GM12878 (cell line): Measurements from ENCODE around the gene PILRB. TPM values are rescaled to one million over a fixed set of nuclear protein-coding genes. Genes with fewer than 3 reads are reported as not detected.
"Not testable (repeated sequence)": the region's sequence is repeated elsewhere in the genome, so short reads cannot be mapped to it uniquely, and the experiment has no call there.

Experiments used
- ATAC-seq: fragments of 200-7000 bp; cut with Tn5 transposase; 3 replicates; pipeline ENCODE4 v1.9.1; 2020; ENCODE audit warnings: mild to moderate bottlenecking, moderate library complexity
- BruUV-seq: library from RNA; stranded (reverse); fragments of 400-500 nt; replicated peaks from 2 replicates; lab custom pipeline; 2021; lab: Mats Ljungman, UMichigan
- CTCF ChIA-PET: fragments of 300-600 bp; sonication (Branson Sonifier 250); formaldehyde crosslinking; extraction: SDS; loops from one replicate; lab custom pipeline; 2021; ENCODE audit warnings: inconsistent platforms; lab: Yijun Ruan, JAX
- POLR2A ChIA-PET: fragments of 350-600 bp; formaldehyde crosslinking; extraction: SDS; loops from one replicate; lab custom pipeline; 2021; ENCODE audit warnings: inconsistent platforms; lab: Charles Lee
- RAD21 ChIA-PET: fragments of 300-600 bp; sonication (Branson Sonifier 250); formaldehyde crosslinking; loops from one replicate; lab custom pipeline; 2023; ENCODE audit warnings: antibody characterized with exemption; ENCODE audit not compliant: unreplicated experiment; lab: Charles Lee
- SMC1A ChIA-PET: fragments of 300-600 bp; sonication (Branson Sonifier 250); formaldehyde crosslinking; loops from one replicate; lab custom pipeline; 2023; ENCODE audit not compliant: unreplicated experiment, uncharacterized antibody; lab: Charles Lee
- DNase-seq: peaks from one replicate; pipeline ENCODE4 v3.0.0-alpha.2; 2011; ENCODE audit warnings: low read depth, low spot score
- FAIRE-seq: peaks from 3 replicates; lab custom pipeline; 2011; peaks lifted over from hg19 to GRCh38; lab: Jason Lieb, UNC
- H2AFZ ChIP-seq: 2 replicates; pipeline ENCODE4 v1.6.0; 2011; ENCODE audit warnings: low read depth, low read length, control low read depth; ENCODE audit not compliant: control insufficient read depth
- H3K27ac ChIP-seq: 2 replicates; pipeline ENCODE4 v1.5.1; 2011; ENCODE audit warnings: control low read depth; ENCODE audit not compliant: control insufficient read depth, insufficient read depth
- H3K27me3 ChIP-seq, 2 experiments: replicated peaks in 1 of 2; 2 replicates each; pipeline versions ENCODE4 v1.6.0 to v1.6.1; 2011; ENCODE audit warnings: low read length in 1 of 2; ENCODE audit not compliant: control insufficient read depth in 2 of 2, insufficient read depth in 2 of 2
- H3K36me3 ChIP-seq, 2 experiments: 2 replicates each; pipeline ENCODE4 v1.5.1; 2011; ENCODE audit warnings: low read length in 1 of 2; ENCODE audit not compliant: control insufficient read depth in 2 of 2, insufficient read depth in 2 of 2
- H3K4me1 ChIP-seq: 2 replicates; pipeline ENCODE4 v1.6.1; 2011; ENCODE audit warnings: mild to moderate bottlenecking, low read length, moderate library complexity, mixed read lengths; ENCODE audit not compliant: control insufficient read depth, insufficient read depth
- H3K4me2 ChIP-seq: 2 replicates; pipeline ENCODE4 v1.6.0; 2011; ENCODE audit warnings: control low read depth; ENCODE audit not compliant: control insufficient read depth, insufficient read depth
- H3K4me3 ChIP-seq: fragments of 200-600 bp; sonication (generic); 2 replicates; pipeline ENCODE4 v1.5.1; 2016
- H3K79me2 ChIP-seq: 2 replicates; pipeline ENCODE4 v1.6.0; 2011; ENCODE audit warnings: low read length; ENCODE audit not compliant: control insufficient read depth, insufficient read depth
- H3K9ac ChIP-seq: 2 replicates; pipeline ENCODE4 v1.8.0; 2011; ENCODE audit warnings: low read length, control low read depth, mixed read lengths; ENCODE audit not compliant: control insufficient read depth, insufficient read depth
- H3K9me3 ChIP-seq: replicated peaks from 3 replicates; pipeline ENCODE4 v1.5.1; 2011; ENCODE audit warnings: mild to moderate bottlenecking, low read length; ENCODE audit not compliant: control insufficient read depth, insufficient read depth
- H4K20me1 ChIP-seq: 2 replicates; pipeline ENCODE4 v1.6.0; 2011; ENCODE audit not compliant: control insufficient read depth, insufficient read depth
- EED ChIP-seq: sonication (generic); IDR thresholded peaks from 2 replicates; pipeline ENCODE4 v1.6.1; 2016; ENCODE audit warnings: antibody characterized with exemption, low read depth
- NBN ChIP-seq: fragments of 450-650 bp; IDR thresholded peaks from 2 replicates; pipeline ENCODE4 v1.6.1; 2016
- PML ChIP-seq: IDR thresholded peaks from 2 replicates; pipeline ENCODE4 v1.6.1; 2012; ENCODE audit warnings: low read length, inconsistent platforms
- POLR2AphosphoS2 ChIP-seq: IDR thresholded peaks from 2 replicates; pipeline ENCODE4 v1.6.1; 2011; ENCODE audit warnings: low read depth, mild to moderate bottlenecking, low read length, improper control_type of control experiment, moderate library complexity
- POU2F2 ChIP-seq: IDR thresholded peaks from 3 replicates; pipeline ENCODE4 v1.6.1; 2011; ENCODE audit warnings: low read depth, mild to moderate bottlenecking, low read length, borderline replicate concordance
- ZNF384 ChIP-seq: IDR thresholded peaks from 2 replicates; pipeline ENCODE4 v1.6.1; 2012; ENCODE audit warnings: low read depth, mild to moderate bottlenecking, low read length, improper control_type of control experiment, borderline replicate concordance
- WGBS: methylation state at CpG from one replicate; pipeline ENCODE4 v1.1.6; 2016; ENCODE audit warnings: low lambda C conversion rate; ENCODE audit not compliant: insufficient replicate concordance, insufficient coverage; ENCODE audit errors: missing lambda C conversion rate; 5-methylcytosine and 5-hydroxymethylcytosine counted together
- in situ Hi-C: fragments of 300-500 bp; cut with MboI; formaldehyde crosslinking; loops from 9 replicates; pipeline ENCODE4 v1.14.3; 2018; ENCODE audit warnings: mixed read lengths
- intact Hi-C: fragments of 100-400 bp; cut with micrococcal nuclease; formaldehyde crosslinking; loops from one replicate; pipeline ENCODE4 v1.14.2; 2022; ENCODE audit not compliant: unreplicated experiment
- polyA plus RNA-seq, 11 experiments: library from polyadenylated mRNA; depleted of rRNA in 4 of 11; unstranded in 6 of 11; stranded (reverse) in 5 of 11; fragments of >200 nt; fragmentation: Nextera tagmentation in 4 of 11; fragmentation: Illumina TruSeq in 1 of 11; extraction: Ambion mirVana in 4 of 11; extraction: Trizol in 1 of 11; gene quantifications; 1 replicate in 1 of 11; 2 replicates in 10 of 11; pipeline versions ENCODE4 v1.2.1 to v1.2.3, GENCODE V29; 2011 to 2016; ENCODE audit warnings: inconsistent platforms in 2 of 11, missing spikeins in 2 of 11, low read depth in 1 of 11
- total RNA-seq, 4 experiments: library from RNA; depleted of rRNA in 3 of 4; stranded (reverse); fragments of >200 nt in 3 of 4; fragmentation: Illumina TruSeq in 1 of 4; extraction: Trizol in 1 of 4; gene quantifications; 2 replicates each; pipeline versions ENCODE4 v1.2.1 to v1.2.3, GENCODE V29; 2013 to 2021
- TF ChIP-seq, protein P1 (sequence below): fragments of 450-650 bp; IDR thresholded peaks from 2 replicates; pipeline ENCODE4 v1.6.1; 2016; ENCODE audit warnings: mild to moderate bottlenecking
- TF ChIP-seq, protein P2 (sequence below): fragments of 450-650 bp; IDR thresholded peaks from 2 replicates; pipeline ENCODE4 v1.6.1; 2014; ENCODE audit warnings: mild to moderate bottlenecking

The PILRB gene
- total and polyA plus RNA-seq, 10 of the 15 experiments (the other 5 are each of a cell fraction or from before 2014, with no cell fraction given): 2.6 to 50.3 (median 22.0) TPM

DNA sequence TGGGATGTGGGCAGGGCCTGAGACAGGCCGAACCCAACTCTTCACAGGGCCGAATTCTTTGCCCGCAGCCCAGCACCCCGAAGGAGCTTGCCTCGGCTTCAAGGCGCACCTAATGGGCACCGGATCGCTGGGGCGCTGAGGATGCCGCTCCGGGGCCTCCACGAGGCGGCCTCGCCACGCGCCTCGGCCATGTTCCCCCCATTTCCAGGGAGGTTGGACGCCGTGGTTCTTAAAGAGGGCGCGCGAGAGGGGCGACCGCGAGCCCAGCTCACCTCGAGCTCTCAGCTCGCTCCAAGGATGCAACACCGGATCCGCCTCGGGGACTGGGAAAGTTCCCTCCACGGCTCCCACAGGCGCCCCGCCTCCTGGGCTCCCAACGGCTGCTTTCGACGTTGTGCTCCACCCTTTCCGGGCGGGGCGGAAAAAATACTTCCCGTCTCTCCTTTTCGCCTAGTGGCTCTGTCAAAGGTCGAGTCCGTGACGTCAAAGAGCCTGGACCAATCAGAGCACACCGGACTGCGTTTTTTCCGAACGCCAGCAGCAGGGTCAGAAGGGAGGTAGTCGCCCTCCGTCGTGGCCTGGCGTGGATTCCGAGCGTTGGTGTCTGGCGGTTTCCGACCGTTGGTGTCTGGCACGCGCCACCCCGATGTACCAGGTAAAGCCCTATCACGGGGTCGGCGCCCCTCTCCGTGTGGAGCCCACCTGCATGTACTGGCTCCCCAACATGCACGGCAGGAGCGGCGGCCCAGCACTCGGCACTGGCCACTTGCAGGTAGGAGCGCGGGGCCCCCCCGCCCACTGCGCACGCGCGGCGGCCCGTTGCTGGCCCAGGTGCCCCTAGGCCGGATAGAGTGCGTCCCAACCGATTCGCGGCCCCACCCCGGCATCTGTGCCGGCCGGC lies 22.1 kb upstream of the PILRB start (continued):
- TF ChIP-seq, protein P1, sequence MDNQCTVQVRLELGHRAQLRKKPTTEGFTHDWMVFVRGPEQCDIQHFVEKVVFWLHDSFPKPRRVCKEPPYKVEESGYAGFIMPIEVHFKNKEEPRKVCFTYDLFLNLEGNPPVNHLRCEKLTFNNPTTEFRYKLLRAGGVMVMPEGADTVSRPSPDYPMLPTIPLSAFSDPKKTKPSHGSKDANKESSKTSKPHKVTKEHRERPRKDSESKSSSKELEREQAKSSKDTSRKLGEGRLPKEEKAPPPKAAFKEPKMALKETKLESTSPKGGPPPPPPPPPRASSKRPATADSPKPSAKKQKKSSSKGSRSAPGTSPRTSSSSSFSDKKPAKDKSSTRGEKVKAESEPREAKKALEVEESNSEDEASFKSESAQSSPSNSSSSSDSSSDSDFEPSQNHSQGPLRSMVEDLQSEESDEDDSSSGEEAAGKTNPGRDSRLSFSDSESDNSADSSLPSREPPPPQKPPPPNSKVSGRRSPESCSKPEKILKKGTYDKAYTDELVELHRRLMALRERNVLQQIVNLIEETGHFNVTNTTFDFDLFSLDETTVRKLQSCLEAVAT: peak; percentile 43
- TF ChIP-seq EED (peak; percentile 57; the same call in 1 of the 2 replicates), POU2F2 (peak; percentile 65; the same call in 2 of the 3 replicates), PML (peak; percentile 88), NBN (peak; percentile 93), POLR2AphosphoS2 (peak; percentile 82), ZNF384 (peak; percentile 28; the same call in 1 of the 2 replicates)
- TF ChIP-seq, protein P2, sequence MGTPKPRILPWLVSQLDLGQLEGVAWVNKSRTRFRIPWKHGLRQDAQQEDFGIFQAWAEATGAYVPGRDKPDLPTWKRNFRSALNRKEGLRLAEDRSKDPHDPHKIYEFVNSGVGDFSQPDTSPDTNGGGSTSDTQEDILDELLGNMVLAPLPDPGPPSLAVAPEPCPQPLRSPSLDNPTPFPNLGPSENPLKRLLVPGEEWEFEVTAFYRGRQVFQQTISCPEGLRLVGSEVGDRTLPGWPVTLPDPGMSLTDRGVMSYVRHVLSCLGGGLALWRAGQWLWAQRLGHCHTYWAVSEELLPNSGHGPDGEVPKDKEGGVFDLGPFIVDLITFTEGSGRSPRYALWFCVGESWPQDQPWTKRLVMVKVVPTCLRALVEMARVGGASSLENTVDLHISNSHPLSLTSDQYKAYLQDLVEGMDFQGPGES: 0 out of 2 replicates have a peak, but pooled peaks have one; percentile 52

DNA sequence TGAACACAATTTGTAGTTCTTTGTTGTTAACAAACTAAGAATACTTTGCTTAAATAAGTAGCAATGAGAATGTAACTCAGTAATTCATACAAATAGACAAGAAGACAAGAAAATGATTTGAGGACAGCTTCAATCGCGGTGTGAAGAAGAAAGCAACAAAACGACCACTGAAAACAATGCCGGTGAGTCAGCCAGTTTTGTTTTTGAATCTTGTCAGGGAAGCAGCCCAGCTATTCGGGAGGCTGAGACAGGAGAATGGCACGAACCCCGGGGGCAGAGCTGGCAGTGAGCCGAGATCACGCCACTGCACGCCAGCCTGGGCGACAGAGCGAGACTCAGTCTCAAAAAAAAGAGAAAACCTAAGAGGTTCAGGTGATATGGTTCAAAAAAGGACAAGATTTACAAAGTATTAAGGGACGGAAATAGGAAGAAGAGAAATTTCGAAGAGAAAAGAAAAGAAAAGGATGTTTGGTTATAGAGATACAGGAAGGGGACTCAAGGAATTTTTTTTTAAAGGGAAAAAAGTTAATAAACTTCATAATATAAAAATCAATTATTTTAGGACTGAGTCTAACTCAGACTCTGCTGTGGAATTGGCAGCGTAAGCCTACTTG lies 19.7 kb upstream of the PILRB start:
- CTCF ChIA-PET, RAD21 ChIA-PET, H3K9me3 ChIP-seq, H3K27ac ChIP-seq, H3K9ac ChIP-seq, intact Hi-C loops, H3K27me3 ChIP-seq, ATAC-seq, H3K36me3 ChIP-seq, H3K4me2 ChIP-seq, H4K20me1 ChIP-seq, H2AFZ ChIP-seq, FAIRE-seq, DNase-seq, in situ Hi-C loops, BruUV-seq, SMC1A ChIA-PET, H3K4me1 ChIP-seq: not testable (repeated sequence)
- 95% methylated on average over 15 of the region's 15 CpGs for WGBS
- POLR2A ChIA-PET: interaction anchor here (0.7 to 1.1 kb wide), 2 partner anchors 91 to 120 kb away, joined by 3 read pairs; partner anchors contain the start of gene ZCWPW1
- peaks cover 37% of the 10 kb centered on the region for H3K79me2 ChIP-seq
- H3K4me3 ChIP-seq: peak overlapping the region; percentile 13
